Breast epithelium (tissue), 3 donors: Measurements from ENCODE around the gene VAMP2.

Source experiments
- POLR2A ChIP-seq: fragments of 450-650 bp; IDR thresholded peaks from one replicate; pipeline ENCODE4 v1.6.1; 2016; ENCODE audit warnings: antibody characterized with exemption, mild to moderate bottlenecking, moderate library complexity
- TF ChIP-seq, protein P1 (sequence below), 3 donors: fragments of 450-650 bp; IDR thresholded peaks; one replicate each; pipeline ENCODE4 v1.5.1; 2016 to 2017; ENCODE audit warnings: antibody characterized with exemption in 3 of 3, mild to moderate bottlenecking in 3 of 3, moderate library complexity in 3 of 3

DNA sequence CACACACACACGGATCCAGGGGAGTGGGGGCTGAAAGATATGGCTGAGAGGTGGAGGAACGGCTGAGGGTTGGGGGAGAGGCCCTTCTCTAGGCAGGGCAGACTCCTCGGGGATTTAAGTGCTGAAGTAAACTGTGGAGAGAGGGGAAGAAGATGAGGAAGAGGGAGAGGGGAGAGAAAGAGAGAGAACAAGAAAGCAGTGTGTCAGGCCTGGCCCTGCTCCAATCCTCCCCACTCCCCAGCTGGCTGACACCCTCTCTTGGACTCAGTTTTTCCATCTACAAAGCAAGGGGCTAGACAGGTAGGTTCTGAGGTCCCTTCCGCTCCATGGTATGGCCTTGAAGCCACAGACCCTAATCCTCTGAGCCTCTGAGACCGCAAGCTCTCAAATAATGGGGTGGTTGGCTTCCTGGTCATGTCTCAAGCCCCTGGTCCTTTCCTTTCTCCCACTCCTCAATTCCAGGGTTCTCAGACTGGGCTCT is 2.0 kb downstream of the VAMP2 start:
- no peak for TF ChIP-seq POLR2A
- TF ChIP-seq, protein P1, sequence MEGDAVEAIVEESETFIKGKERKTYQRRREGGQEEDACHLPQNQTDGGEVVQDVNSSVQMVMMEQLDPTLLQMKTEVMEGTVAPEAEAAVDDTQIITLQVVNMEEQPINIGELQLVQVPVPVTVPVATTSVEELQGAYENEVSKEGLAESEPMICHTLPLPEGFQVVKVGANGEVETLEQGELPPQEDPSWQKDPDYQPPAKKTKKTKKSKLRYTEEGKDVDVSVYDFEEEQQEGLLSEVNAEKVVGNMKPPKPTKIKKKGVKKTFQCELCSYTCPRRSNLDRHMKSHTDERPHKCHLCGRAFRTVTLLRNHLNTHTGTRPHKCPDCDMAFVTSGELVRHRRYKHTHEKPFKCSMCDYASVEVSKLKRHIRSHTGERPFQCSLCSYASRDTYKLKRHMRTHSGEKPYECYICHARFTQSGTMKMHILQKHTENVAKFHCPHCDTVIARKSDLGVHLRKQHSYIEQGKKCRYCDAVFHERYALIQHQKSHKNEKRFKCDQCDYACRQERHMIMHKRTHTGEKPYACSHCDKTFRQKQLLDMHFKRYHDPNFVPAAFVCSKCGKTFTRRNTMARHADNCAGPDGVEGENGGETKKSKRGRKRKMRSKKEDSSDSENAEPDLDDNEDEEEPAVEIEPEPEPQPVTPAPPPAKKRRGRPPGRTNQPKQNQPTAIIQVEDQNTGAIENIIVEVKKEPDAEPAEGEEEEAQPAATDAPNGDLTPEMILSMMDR (IDR thresholded peaks at IDR 0.05) = no peak
